Amniotic stem cell (primary cell): Measurements from ENCODE around the gene HOXB8.
A peak's percentile ranks its signal among the peaks of the same experiment; 100 is the strongest.

Source experiments
- DNase-seq: peaks from one replicate; lab custom pipeline; 2025; lab: John Stamatoyannopoulos, UW

Gene HOXB8

GRCh38 chr17:48596000-48596734 is 18.9 kb downstream of the HOXB8 start:
- DNase-seq: no peak

DNA sequence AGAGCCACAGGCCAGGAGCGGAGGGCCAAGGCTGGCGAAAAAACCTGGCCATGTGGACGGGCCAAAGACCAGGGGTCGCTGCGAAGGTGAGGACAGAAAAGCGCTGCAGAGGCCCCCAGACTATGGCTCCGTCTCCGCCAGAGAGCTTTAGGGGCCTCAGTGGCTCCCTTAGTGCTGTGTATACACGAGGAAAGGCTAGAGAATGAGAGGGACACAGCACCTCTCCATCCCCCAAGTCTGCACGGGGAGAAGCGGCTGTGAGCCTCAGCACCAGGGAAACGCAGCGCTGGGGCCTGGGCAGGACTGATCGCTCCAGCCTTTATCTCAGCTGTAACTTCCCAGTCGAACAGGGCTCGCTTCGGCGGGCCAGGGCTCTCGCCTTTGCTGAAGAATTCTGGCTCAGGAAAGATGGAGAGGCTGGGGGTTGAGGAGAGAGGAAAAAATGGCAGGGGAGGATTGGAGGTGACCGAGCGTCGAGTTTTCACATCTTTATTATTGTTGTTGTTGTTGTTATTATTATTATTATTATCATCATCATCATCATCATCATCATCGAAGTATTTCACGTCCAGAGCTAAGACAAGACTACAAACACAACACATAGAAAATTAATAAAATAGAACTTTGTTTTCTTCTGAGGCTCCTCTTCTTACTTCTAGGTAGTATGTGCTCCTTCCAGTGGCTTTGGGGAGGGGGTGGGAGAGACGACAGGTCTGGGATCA is 19.7 kb downstream of the HOXB8 start:
- DNase-seq: no peak

GRCh38 chr17:48594538-48595277 is 20.4 kb downstream of the HOXB8 start:
- DNase-seq: no peak

DNA sequence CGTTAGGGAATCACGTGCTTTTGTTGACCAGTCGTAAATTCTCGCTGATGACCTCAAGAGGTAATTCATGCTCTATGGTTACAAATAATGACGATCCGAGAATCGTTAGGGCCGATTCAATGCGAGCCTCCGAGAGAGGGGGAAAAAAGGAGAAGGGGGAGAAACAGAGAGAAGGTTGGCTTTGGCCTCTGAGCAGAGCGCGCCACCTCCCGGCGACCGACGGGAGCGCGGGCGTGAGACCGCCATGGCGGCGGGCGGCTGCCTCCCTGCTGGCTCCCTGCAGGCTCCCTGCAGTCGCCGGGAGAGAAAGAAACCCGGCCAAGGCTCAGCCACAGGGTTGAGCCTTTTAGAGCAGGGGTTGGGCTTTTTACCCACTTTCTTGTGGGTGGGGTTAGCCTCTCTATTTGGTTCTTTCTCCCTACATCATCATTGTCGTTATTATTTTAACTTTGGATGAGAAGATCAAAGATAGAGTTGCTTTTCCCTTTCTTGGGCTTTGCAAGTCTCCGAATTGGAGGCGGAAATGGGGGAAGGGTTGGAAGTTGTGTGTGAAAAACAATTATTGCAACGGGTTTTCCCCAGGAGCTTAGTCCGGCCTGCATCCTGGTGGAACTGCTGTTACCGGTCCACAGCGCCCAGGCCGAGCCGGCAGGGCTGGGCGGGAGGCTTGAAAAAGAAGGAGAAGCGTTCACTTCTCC is 21.1 kb downstream of the HOXB8 start:
- peak; percentile 13 for DNase-seq

GRCh38 chr17:48593126-48593829 is 21.8 kb downstream of the HOXB8 start, which contains the start of gene HOXB5:
Gene HOXB5, minus strand, starts transcription at chr17:48593779. Its CDS starts 97 bp downstream, at chr17:48593682.
- no peak for DNase-seq

DNA sequence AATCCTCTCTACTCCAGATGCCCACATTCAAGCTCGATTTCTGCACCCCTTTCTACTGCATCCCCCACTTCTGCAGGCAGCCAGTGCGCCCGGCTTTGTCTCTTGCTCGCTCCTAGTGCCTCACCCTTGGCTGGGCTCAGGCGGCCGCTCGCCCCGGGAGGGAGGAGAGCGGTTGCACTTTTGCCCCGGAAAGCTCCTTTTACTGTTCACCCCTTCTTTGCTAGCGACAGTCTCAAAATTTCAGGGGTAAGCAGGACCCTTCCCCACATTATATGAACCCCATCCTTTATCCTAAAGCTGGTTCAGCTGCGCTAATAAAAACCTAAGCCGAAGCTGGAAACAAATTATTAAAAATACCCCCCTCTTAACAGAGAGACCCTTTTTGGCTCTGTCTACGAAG is 22.5 kb downstream of the HOXB8 start:
- DNase-seq: no peak

DNA sequence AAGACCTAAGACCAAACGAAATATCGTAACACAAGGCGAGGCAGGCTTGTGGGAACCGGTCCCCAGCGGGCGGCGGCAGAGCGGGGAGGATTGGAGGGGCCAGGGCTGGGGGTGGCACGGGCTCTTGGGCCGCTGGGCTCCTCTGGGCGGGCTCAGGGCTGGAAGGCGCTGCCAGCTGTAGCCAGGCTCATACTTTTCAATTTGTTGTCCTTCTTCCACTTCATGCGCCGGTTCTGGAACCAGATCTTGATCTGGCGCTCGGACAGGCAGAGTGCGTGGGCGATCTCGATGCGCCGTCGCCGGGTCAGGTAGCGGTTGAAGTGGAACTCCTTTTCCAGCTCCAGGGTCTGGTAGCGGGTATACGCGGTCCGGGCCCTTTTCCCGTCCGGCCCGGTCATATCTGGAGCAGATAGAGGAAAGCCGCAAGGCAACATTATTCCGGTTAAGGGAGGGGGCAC is 23.0 kb downstream of the HOXB8 start:
- DNase-seq: no peak

- DNase-seq: no peak
Observed at GRCh38 chr17:48591255-48592056, 23.6 kb downstream of the HOXB8 start.

DNA sequence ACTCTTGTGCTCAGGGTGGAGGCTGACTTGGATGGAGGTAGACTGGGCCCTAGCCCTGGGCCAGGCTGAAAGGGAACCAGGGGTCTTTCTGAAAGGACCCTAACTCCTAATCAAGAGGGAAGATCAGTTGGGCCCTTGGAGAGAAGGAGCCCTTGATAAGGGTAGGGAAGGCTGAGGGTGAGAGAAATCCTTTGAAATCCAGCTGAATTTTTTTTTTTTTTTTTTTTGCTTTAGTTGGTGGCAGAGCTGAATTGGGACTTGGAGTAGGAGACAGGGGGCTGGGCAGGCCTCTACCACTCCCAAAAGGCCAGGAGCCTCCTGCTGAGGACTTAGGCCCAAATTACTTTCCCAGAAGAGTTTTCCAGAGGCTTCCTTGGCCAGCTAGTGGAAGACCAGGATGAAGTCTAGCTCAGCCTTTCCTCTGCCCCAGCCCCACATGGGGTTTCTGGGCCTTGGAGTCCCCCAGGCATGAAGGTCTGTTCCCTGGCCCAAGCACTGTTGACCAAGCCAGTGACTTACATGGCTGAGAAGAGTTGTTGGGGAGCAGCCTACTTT is 24.4 kb downstream of the HOXB8 start:
- no peak for DNase-seq

GRCh38 chr17:48589831-48590606 is 25.1 kb downstream of the HOXB8 start, which contains the start of gene HOXB3:
Gene HOXB3, minus strand, starts transcription at chr17:48590241. Its CDS starts 37,767 bp downstream, at chr17:48552474.
- DNase-seq: no peak

DNA sequence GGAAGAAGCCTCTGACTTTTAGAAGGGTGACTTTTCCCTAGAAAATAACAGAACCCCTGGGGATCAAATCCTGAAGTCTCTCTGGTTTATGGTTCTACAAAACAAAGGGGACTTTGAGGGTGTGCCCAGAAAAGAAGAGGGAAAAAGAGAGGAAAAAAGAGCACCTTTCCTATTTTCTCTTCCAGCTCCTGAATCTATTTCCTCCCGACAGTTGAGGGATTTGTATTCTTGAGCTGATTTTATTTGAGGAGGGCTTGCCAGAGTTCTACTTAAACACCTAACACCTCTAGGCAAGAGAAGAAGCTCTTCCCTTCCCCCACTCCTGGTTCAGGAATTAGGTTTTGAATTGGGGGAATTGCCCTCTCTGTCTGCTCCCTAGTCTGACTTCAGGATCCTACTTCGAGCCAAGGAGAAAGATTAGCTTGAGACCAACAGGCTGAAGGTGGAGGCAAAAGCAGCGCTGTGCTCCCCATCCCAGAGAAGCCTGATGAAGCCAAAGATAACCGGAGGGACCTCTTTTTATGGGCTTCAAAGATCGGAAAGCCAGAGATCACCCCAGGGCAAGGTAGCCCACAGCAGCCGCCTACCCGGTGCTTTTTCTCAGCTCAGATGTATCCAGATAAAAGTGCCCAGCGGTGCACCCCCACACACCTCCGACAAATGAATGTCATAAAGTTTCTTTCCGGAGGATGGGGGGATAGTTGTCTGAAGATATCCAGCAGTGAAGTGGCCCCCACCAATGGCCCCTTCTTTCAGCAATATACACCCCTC is 25.8 kb downstream of the HOXB8 start:
- no peak for DNase-seq

DNA sequence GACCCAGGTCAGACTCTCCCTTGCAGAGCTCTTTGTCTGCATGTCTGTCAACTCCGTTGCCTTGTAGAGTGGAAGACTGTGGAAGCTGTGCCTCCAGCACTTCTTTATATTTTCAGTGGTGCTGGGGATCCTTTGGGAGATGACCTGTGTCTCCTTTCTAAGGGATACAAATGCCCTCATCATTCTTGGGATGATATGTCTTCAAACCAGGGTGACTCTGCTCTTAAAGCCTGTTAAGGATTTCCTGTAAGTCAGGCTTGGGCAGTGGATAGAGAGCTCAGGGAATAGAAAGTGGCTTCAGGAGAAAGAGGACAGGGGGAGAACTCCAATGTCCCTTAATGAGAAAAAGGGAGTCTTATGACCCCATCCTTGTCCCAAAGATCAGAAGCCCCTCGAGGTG is 26.6 kb downstream of the HOXB8 start:
- DNase-seq: no peak

DNA sequence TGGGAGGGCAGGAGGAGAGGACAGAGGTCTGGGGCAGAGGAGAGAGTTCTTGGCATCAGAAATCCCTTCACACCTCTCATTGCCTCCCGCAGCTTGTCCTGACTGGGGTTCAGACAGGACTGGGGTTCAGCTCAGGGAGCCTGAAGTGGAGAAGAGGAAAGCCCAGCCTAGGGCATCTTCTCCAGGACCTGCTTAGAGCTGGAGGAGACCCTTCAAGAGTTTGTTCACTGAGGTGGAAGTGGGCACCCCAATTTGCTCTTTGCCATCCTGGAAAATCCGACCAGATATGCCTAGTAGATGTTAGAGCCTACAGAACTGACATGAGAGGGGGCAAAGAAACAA is 27.0 kb downstream of the HOXB8 start:
- no peak for DNase-seq

GRCh38 chr17:48587276-48588073 is 27.6 kb downstream of the HOXB8 start:
- no peak for DNase-seq

- no peak for DNase-seq
Observed at GRCh38 chr17:48586355-48587258, 28.5 kb downstream of the HOXB8 start.

DNA sequence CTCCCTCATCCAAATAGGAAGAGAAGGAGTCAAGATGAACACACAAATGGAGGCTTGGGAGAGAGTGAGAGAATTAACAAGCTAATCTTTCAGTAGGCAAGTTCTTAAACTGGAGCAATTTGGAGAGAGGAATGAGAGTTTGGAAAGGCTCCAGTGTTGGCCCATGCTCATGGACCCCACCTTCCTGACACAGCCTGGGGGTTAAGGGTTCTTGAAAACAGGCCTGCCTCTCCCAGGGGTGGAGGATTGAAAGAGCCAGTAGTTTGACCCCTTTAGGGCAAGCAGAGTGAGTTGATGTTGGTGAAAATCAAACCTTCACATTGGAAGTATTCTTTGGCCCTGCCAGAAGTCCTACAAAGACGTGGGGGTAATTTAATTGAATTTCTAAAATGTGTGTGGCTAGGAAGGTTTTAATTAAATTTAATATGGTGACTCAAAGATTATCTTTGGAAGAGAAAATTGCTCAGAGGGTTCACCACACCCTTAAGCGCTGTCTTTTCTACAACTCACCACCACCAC is 30.8 kb downstream of the HOXB8 start:
- DNase-seq: no peak
